Astrocyte of the cerebellum (primary cell): ENCODE results near the gene STEAP3.

Experiments
- DNase-seq: peaks from one replicate; pipeline ENCODE4 v3.0.0-alpha.2; 2011; ENCODE audit warnings: low read depth
- H3K4me3 ChIP-seq: 2 replicates; pipeline ENCODE4 v1.5.1; 2011; ENCODE audit warnings: mild to moderate bottlenecking, low read depth, low read length, moderate library complexity
- in situ Hi-C: cut with HindIII; loops from 2 replicates; pipeline ENCODE4 v1.10.0; 2017; ENCODE audit warnings: low sequenced_read_pairs
- TF ChIP-seq, protein P1 (sequence below): IDR thresholded peaks from 2 replicates; pipeline ENCODE4 v1.5.1; 2012; ENCODE audit warnings: low read length, low read depth, moderate library complexity, mild to moderate bottlenecking; ENCODE audit errors: missing control alignments

STEAP3 gene

DNA sequence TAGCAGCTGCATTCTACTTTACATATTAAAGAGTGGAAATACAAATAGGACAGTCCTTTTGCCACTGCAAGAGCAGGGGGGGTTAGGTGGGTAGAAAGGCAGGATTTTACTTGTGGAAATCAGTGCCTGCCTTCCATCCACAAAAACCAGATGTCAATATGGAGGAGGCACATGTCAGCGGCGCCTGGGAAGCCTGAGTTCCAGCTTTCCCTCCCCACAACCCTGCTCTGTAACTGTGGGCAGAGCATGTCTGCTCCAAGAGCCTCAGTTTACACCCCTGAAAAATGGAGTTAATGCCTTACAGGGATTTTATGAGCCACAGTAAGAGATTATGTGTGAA is 32.9 kb downstream of the STEAP3 start:
- H3K4me3 ChIP-seq, result no peak overlapping the region
- in situ Hi-C loops, result no loop called here
- TF ChIP-seq, protein P1, sequence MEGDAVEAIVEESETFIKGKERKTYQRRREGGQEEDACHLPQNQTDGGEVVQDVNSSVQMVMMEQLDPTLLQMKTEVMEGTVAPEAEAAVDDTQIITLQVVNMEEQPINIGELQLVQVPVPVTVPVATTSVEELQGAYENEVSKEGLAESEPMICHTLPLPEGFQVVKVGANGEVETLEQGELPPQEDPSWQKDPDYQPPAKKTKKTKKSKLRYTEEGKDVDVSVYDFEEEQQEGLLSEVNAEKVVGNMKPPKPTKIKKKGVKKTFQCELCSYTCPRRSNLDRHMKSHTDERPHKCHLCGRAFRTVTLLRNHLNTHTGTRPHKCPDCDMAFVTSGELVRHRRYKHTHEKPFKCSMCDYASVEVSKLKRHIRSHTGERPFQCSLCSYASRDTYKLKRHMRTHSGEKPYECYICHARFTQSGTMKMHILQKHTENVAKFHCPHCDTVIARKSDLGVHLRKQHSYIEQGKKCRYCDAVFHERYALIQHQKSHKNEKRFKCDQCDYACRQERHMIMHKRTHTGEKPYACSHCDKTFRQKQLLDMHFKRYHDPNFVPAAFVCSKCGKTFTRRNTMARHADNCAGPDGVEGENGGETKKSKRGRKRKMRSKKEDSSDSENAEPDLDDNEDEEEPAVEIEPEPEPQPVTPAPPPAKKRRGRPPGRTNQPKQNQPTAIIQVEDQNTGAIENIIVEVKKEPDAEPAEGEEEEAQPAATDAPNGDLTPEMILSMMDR, result no peak

DNA sequence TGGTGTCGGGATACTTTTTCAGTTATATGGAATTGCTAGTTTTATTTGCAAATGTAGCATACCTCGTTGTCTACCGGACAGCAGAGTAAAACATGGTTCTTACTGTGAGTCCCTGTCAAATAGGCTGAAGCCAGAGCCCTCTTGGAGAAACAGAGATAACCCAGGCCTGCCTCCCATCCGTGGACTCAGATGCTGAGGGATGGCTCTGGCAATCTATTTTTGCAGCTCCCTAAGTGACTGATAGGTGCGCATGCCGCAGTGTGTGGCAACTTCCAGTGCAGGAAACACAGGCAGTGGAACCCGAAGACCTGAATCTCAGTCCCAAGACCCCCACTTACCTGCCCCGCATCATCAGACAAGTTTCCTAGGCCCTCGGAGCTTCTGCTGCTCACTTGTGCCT is 33.6 kb downstream of the STEAP3 start:
- TF ChIP-seq, protein P1, result no peak
- no peak for DNase-seq
- no peak overlapping the region for H3K4me3 ChIP-seq
- in situ Hi-C loops, result no loop called here

More for the DNA sequence above, 32.9 kb downstream of the STEAP3 start:
- no peak for DNase-seq

DNA sequence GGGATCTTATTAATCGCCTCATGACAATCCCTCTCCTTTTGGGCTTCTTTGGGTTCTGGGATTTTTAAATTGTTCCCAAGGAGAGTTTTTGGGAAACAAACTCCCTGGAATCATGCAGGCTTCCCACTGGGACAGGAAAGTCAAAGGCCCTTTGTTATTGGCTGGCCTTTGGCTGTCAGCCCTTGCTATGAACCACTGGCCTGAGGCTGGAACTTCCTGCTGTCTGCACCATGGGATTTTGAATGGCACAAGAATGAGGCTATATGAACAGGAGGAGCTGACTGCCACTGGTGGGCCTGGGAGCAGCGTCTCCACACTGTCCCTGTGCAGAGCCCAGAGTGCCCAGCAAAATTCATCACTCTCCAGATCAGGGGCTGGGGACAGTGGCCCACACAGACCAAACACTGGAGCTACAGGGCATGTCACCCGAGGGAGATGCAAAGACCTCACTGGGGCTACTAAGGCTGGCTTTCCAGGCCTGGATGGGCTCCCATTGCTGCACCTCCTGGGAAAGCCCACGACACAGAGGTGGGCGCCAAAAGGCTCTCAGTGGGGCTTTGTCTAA is 35.7 kb downstream of the STEAP3 start:
- no peak overlapping the region for H3K4me3 ChIP-seq
- no peak for DNase-seq
- TF ChIP-seq, protein P1, result no peak
- in situ Hi-C loops, result no loop called here

DNA sequence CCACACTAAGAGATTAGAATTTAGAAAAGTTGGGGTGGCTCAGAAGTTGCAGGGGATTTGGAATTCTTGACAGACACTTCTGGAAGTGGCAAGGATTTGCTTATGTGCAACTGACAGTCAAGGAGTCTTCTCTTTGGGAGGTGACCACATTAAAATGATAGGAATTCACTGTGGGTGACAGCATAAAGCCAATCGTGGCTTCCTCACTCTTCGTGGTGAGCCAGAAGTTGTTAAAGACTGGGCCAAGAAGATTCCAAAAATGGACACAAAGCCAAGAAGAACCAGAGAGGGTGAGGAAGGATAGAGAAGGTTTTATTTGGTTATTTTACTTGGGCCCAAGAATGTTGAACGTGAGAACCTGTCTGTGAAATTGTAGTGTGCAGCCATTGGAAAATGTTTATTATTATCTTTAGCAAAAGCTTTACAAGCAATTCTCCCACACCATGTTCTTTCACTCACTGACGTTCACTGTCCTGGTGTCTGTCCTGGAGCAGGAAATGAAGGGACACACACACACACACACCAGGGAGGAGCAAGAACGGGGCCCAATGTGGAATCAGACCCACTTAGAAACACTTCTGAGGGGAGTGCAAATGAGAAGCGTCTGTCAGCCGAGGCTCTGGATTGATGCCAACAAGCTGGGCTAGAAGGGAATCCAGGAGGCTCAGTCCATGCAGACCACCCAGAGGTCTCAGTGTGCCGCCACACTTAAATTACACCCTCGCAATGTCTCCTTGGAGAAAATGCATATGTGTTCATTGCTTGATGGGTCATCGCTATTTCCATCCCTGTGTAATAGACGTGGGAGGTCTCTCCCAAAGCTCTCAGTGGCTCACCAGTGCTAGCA is 37.2 kb downstream of the STEAP3 start:
- DNase-seq, result peak; percentile 72
- H3K4me3 ChIP-seq, result no peak overlapping the region
- TF ChIP-seq, protein P1, result no peak
- in situ Hi-C loops, result no loop called here

DNA sequence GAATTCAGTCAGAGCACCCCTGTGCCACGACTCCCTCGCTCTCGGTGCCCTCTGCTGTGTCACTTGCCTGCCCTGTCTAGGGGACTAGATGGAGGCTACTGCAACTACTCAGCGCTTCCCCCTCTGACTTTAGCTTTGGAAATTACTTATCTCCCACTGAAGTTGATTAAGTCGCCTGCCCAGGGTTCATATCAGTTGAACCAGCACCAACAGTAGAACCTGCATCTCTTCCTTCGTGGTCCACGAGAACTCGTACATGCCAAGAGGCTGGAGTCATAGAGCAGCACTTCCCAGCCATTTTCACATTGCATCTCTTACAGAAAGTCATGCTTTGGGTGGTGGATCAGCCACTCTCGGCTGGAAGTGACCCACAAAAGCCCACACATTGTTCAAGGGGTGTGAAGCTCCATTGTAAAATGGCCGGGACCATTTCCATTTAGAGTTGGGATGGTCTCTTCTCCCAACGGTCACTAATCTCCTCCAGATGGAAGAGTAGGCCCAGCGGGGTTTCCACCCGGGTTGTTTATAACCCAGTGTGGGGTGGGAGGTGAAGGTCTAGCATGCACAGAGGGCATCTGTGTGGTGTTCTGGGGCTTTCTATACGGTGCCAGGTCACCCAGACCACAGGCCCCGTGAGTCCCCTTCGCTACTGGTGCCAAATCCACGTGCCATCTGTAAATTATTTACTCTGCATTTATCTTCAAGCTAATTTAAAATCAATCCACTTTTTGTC is 38.0 kb downstream of the STEAP3 start:
- no peak overlapping the region for H3K4me3 ChIP-seq
- DNase-seq, result no peak
- in situ Hi-C loops, result no loop called here
- TF ChIP-seq, protein P1, result no peak

DNA sequence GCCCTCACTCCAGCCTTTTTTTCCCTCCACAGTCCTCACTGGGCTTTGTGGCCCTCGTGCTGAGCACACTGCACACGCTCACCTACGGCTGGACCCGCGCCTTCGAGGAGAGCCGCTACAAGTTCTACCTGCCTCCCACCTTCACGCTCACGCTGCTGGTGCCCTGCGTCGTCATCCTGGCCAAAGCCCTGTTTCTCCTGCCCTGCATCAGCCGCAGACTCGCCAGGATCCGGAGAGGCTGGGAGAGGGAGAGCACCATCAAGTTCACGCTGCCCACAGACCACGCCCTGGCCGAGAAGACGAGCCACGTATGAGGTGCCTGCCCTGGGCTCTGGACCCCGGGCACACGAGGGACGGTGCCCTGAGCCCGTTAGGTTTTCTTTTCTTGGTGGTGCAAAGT is 39.4 kb downstream of the STEAP3 start:
- in situ Hi-C loops, result no loop called here
- TF ChIP-seq, protein P1, result no peak
- no peak for DNase-seq

More for the DNA sequence above, 39.4 kb downstream of the STEAP3 start:
- H3K4me3 ChIP-seq, result no peak overlapping the region
